Stomach (tissue), 9 donors: ENCODE results near the gene TREX2. TPM values are rescaled to one million over a fixed set of nuclear protein-coding genes. Genes with fewer than 3 reads are reported as not detected.

ENCODE experiments used
- DNase-seq, 2 donors: peaks; one replicate each; pipeline versions ENCODE4 v3.0.0 to v3.0.0-alpha.2; 2013 to 2019
- H3K27ac ChIP-seq, 5 donors: fragments of 200-600 bp in 4 of 5; sonication (generic) in 4 of 5; one replicate each; pipeline ENCODE4 v1.5.1; 2013 to 2019; ENCODE audit warnings: mild to moderate bottlenecking in 1 of 5, moderate library complexity in 1 of 5
- H3K27me3 ChIP-seq, 3 donors: fragments of 200-600 bp; sonication (generic); one replicate each; pipeline ENCODE4 v1.5.1; 2017 to 2019; ENCODE audit warnings: mixed run types in 1 of 3
- H3K36me3 ChIP-seq, 4 donors: fragments of 200-600 bp; sonication (generic); 1 replicate in 3 of 4; 2 replicates in 1 of 4; pipeline ENCODE4 v1.5.1; 2016 to 2019
- H3K4me1 ChIP-seq, 4 donors: fragments of 200-600 bp; sonication (generic); one replicate each; pipeline ENCODE4 v1.5.1; 2016 to 2019
- H3K4me3 ChIP-seq, 4 donors: fragments of 200-600 bp; sonication (generic) in 3 of 4; one replicate each; pipeline ENCODE4 v1.5.1; 2016 to 2019; ENCODE audit warnings: mild to moderate bottlenecking in 1 of 4
- H3K9me3 ChIP-seq, 4 donors: fragments of 200-600 bp; sonication (generic); one replicate each; pipeline ENCODE4 v1.5.1; 2016 to 2019
- CTCF ChIP-seq, 7 experiments: fragments of 450-650 bp in 4 of 7; fragments of 200-600 bp in 3 of 7; sonication (generic) in 3 of 7; IDR thresholded peaks; one replicate each; pipeline ENCODE4 v1.5.1; 2016 to 2019; ENCODE audit warnings: antibody characterized with exemption in 7 of 7, control low read depth in 2 of 7, mild to moderate bottlenecking in 1 of 7
- EP300 ChIP-seq: sonication (generic); formaldehyde crosslinking; IDR thresholded peaks from one replicate; pipeline ENCODE4 v1.6.1; 2017; ENCODE audit warnings: antibody characterized with exemption
- POLR2A ChIP-seq, 4 donors: fragments of 450-650 bp; IDR thresholded peaks; one replicate each; pipeline ENCODE4 v1.6.1; 2016; ENCODE audit warnings: antibody characterized with exemption in 4 of 4, control low read depth in 2 of 4, mild to moderate bottlenecking in 1 of 4, moderate library complexity in 1 of 4
- POLR2AphosphoS5 ChIP-seq, 3 donors: sonication (generic); formaldehyde crosslinking; IDR thresholded peaks; one replicate each; pipeline ENCODE4 v1.6.1; 2016; ENCODE audit warnings: antibody characterized with exemption in 3 of 3
- WGBS, 5 donors: extraction: QIAGEN DNeasy Blood & Tissue Kit in 3 of 5; methylation state at CpG; one replicate each; pipeline versions ENCODE4 v1.1.5 to v1.1.7; 2013 to 2018; 5-methylcytosine and 5-hydroxymethylcytosine counted together
- intact Hi-C: fragments of 100-400 bp; cut with DNase I; formaldehyde crosslinking; loops from one replicate; pipeline ENCODE4 v1.15.1; 2023; ENCODE audit warnings: low total_unique reads
- polyA plus RNA-seq, 3 donors: library from polyadenylated mRNA; stranded (reverse); fragments of 200-250 nt; gene quantifications; one replicate each; pipeline ENCODE4 v1.2.3, GENCODE V29; 2013
- total RNA-seq, 5 donors: library from RNA; depleted of rRNA; stranded (reverse); fragments of >200 nt; gene quantifications; one replicate each; pipeline versions ENCODE4 v1.1.0 to v1.2.3, GENCODE V29; 2014 to 2016
- donor health status: healthy with polysubstance abuse.
- donor health status: Bipolar disorder and iron deficiency.
- donor health status: healthy.

The TREX2 gene
- total and polyA plus RNA-seq, 8 donors, result 0.62 to 13.3 (median 2.2) TPM; not detected in 3

GRCh38 chrX:153411255-153411987 lies 34.4 kb downstream of the TREX2 start, which contains the start of gene ZFP92:
Gene ZFP92 (plus strand): TSS chrX:153411472. CDS start chrX:153418323, 6,851 bp downstream.
- TF ChIP-seq POLR2AphosphoS5 (IDR thresholded peaks at IDR 0.05), result no peak
- no peak for TF ChIP-seq CTCF (IDR thresholded peaks at IDR 0.05)
- no peak for TF ChIP-seq POLR2A (IDR thresholded peaks at IDR 0.05)
- TF ChIP-seq EP300, result no peak
- H3K27ac ChIP-seq, result peak within 1 kb of the TSS in 2 of 5 donors; percentile 35 to 40
- peaks cover 0 to 27% (median 9%) of the 10 kb centered on the region in 4 donors for H3K4me1 ChIP-seq
- H3K9me3 ChIP-seq, result no peaks in the 10 kb centered on the region
- peak; percentile 28 to 57 for DNase-seq
- intact Hi-C loops, result no loop called here
- H3K4me3 ChIP-seq, result peak within 1 kb of the TSS; percentile 45 to 59 (median 52)
- WGBS, 5 donors, result 0 to 52% (median 8%) methylated on average over 7 to 75 of the region's 75 CpGs
- H3K27me3 ChIP-seq, result peaks cover 0 to 12% (median 0%) of the 10 kb centered on the region in 3 donors
- no peaks in the 10 kb centered on the region for H3K36me3 ChIP-seq

GRCh38 chrX:153410888-153411254 lies 35.0 kb downstream of the TREX2 start:
- no peaks in the 10 kb centered on the region for H3K9me3 ChIP-seq
- peaks cover 0 to 27% (median 9%) of the 10 kb centered on the region in 4 donors for H3K4me1 ChIP-seq
- H3K27ac ChIP-seq, result no peak overlapping the region
- intact Hi-C loops, result no loop called here
- no peak for TF ChIP-seq POLR2A (IDR thresholded peaks at IDR 0.05)
- 40 to 65% (median 55%) methylated on average over 7 to 12 of the region's 12 CpGs for WGBS, 5 donors
- H3K4me3 ChIP-seq, result peak overlapping the region; percentile 45 to 59 (median 52)
- no peaks in the 10 kb centered on the region for H3K36me3 ChIP-seq
- H3K27me3 ChIP-seq, result peaks cover 0 to 12% (median 0%) of the 10 kb centered on the region in 3 donors
- no peak for DNase-seq

GRCh38 chrX:153410373-153410772 lies 35.5 kb downstream of the TREX2 start:
- H3K4me3 ChIP-seq, result no peak overlapping the region
- TF ChIP-seq EP300 (no peak), POLR2AphosphoS5 (IDR thresholded peaks at IDR 0.05) (no peak), POLR2A (IDR thresholded peaks at IDR 0.05) (no peak), CTCF (IDR thresholded peaks at IDR 0.05) (no peak)
- peaks cover 0 to 27% (median 9%) of the 10 kb centered on the region in 4 donors for H3K4me1 ChIP-seq
- intact Hi-C loops, result no loop called here
- no peaks in the 10 kb centered on the region for H3K36me3 ChIP-seq
- no peak overlapping the region for H3K27ac ChIP-seq
- peaks cover 0 to 12% (median 0%) of the 10 kb centered on the region in 3 donors for H3K27me3 ChIP-seq
- 63 to 82% (median 79%) methylated on average over 6 to 15 of the region's 15 CpGs for WGBS, 5 donors
- peak in 1 of 2 donors; percentile 35 for DNase-seq
- no peaks in the 10 kb centered on the region for H3K9me3 ChIP-seq

- no peak for TF ChIP-seq EP300
- 79 to 93% (median 87%) methylated on average over 17 to 30 of the region's 30 CpGs for WGBS, 5 donors
- Histone ChIP-seq H3K27me3 (peaks cover 0 to 12% (median 0%) of the 10 kb centered on the region in 3 donors), H3K4me1 (peaks cover 0 to 27% (median 9%) of the 10 kb centered on the region in 4 donors), H3K36me3 (no peaks in the 10 kb centered on the region), H3K9me3 (no peaks in the 10 kb centered on the region), H3K27ac (no peak overlapping the region), H3K4me3 (no peak overlapping the region)
- intact Hi-C loops, result no loop called here
- peak in 1 of 2 donors; percentile 32 for DNase-seq
Observed at GRCh38 chrX:153409414-153410101, 36.3 kb downstream of the TREX2 start.

GRCh38 chrX:153408871-153409351 lies 36.9 kb downstream of the TREX2 start:
- H3K4me3 ChIP-seq, result no peak overlapping the region
- DNase-seq, result no peak
- H3K27ac ChIP-seq, result no peak overlapping the region
- peaks cover 0 to 12% (median 0%) of the 10 kb centered on the region in 3 donors for H3K27me3 ChIP-seq
- no peaks in the 10 kb centered on the region for H3K9me3 ChIP-seq
- H3K36me3 ChIP-seq, result no peaks in the 10 kb centered on the region
- TF ChIP-seq POLR2A (IDR thresholded peaks at IDR 0.05), result no peak
- TF ChIP-seq POLR2AphosphoS5 (IDR thresholded peaks at IDR 0.05), result no peak
- no peak for TF ChIP-seq CTCF (IDR thresholded peaks at IDR 0.05)
- TF ChIP-seq EP300, result no peak
- WGBS, 5 donors, result 60 to 91% (median 86%) methylated on average over 2 to 12 of the region's 12 CpGs; no CpG with 5 or more reads in 1 of the 5 donors
- intact Hi-C loops, result no loop called here
- H3K4me1 ChIP-seq, result peaks cover 0 to 27% (median 9%) of the 10 kb centered on the region in 4 donors
